ENCODE results near the gene C19orf33.

The C19orf33 gene

GRCh38 chr19:38280030-38280921 lies 23.8 kb upstream of the C19orf33 start:
- DNase-seq (ENCODE audit: low read depth, low spot score) = no peak

- DNase-seq (ENCODE audit: low read depth, low spot score) = no peak
Measured at GRCh38 chr19:38281811-38282566, 22.1 kb upstream of the C19orf33 start.

DNA sequence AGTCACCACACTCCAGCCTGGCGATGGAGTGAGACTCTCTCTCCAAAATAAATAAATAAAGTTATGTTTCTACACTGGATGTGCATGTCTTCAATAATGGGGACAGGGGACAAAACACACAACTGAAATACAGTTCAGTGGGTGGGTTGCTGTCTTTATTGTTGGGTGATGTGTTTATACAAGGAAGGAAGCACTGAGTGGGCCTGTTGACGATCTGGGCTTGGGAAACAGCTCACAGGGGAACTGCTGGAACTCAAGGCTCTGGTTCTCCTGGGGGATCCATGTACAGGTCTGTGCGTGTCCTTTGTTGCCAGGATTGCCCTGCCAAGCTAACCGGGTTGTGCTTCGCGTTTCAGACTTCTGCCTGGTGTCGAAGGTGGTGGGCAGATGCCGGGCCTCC lies 20.8 kb upstream of the C19orf33 start:
- no peak for DNase-seq (ENCODE audit: low read depth, low spot score)

DNA sequence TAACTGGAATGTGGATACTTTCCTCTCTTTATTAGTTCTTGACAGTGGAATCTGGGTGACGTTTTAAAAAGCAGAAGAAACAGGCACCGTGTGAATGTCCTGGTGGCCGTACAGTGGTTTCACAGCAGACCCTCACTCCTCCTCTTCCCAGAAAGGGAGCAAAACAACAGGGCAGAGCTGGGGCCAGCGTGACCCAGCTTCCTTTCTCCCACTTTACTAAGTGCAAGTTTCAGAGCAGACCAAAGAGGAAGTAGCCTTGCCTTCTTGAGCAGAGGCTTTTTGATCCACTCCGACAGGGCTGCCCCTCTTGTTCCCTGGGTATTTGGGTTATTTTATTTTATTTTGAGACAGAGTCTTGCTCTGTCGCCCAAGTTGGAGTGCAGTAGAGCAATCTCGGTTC lies 19.6 kb upstream of the C19orf33 start:
- no peak for DNase-seq (ENCODE audit: low read depth, low spot score)

- no peak for DNase-seq (ENCODE audit: low read depth, low spot score)
Measured at GRCh38 chr19:38285567-38285966, 18.5 kb upstream of the C19orf33 start.

DNA sequence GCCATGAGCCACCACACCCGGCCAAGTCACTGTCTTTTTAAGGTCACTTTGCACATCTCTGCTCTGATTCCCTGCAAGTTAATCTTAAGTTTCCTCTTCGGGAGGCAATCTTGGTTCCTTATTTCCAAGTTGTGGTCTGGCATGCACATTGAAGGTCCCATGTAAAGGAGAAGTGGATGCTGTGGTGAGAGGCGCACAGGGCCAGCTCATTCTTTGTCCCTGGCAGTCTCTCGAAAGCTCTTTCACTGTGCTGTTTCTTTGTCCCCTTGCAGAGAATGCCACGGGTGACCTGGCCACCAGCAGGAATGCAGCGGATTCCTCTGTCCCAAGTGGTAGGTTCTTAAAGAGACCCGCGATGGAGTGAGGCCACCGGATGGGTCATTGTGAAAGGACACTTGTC lies 16.4 kb upstream of the C19orf33 start:
- no peak for DNase-seq (ENCODE audit: low read depth, low spot score)

- no peak for DNase-seq (ENCODE audit: low read depth, low spot score)
Measured at GRCh38 chr19:38288123-38288855, 15.8 kb upstream of the C19orf33 start.

DNA sequence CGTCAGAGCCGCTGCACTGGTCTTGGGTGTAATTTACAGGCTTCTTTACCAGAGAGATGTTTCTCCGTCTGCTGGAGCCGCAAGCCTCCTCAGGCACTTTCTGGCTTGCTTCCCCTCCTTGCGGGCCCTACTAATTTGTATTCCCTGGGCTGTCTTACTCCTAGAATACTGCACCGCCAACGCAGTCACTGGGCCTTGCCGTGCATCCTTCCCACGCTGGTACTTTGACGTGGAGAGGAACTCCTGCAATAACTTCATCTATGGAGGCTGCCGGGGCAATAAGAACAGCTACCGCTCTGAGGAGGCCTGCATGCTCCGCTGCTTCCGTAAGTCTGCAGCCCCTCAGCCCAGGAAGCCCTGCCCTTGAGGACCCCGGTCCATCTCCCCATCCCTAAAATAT lies 14.1 kb upstream of the C19orf33 start:
- DNase-seq (ENCODE audit: low read depth, low spot score) = no peak

DNA sequence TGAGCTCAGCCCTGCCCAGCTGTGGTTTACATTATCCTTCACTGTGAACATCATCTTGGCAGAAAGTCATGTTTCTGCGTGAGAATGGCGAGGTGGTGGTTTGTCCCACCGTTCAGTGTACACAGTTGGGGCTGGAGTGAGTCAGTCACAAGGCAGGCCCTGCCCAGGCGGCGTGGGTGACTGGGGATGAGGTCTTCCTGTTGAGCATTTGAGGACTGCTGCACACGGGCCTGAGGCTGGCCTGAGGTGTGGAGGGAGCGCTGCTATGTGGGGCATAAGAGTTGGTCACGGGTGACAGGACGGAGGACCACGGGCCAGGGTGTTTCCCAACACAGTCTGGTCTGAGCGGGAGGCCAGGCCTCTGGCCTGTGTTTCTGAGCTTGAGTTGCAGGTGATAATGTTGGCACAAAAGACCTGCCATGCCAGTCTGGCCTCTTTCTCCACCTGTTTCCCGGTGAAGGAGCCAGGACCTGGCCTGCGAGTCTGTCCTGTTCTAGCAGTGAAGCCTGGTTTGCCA lies 13.4 kb upstream of the C19orf33 start:
- DNase-seq (ENCODE audit: low read depth, low spot score) = no peak

DNA sequence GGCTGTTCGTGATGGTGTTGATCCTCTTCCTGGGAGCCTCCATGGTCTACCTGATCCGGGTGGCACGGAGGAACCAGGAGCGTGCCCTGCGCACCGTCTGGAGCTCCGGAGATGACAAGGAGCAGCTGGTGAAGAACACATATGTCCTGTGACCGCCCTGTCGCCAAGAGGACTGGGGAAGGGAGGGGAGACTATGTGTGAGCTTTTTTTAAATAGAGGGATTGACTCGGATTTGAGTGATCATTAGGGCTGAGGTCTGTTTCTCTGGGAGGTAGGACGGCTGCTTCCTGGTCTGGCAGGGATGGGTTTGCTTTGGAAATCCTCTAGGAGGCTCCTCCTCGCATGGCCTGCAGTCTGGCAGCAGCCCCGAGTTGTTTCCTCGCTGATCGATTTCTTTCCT lies 12.2 kb upstream of the C19orf33 start:
- DNase-seq (ENCODE audit: low read depth, low spot score) = no peak

GRCh38 chr19:38293281-38293680 lies 10.8 kb upstream of the C19orf33 start:
- no peak for DNase-seq (ENCODE audit: low read depth, low spot score)

- no peak for DNase-seq (ENCODE audit: low read depth, low spot score)
Measured at GRCh38 chr19:38294090-38294489, 10.0 kb upstream of the C19orf33 start.

DNA sequence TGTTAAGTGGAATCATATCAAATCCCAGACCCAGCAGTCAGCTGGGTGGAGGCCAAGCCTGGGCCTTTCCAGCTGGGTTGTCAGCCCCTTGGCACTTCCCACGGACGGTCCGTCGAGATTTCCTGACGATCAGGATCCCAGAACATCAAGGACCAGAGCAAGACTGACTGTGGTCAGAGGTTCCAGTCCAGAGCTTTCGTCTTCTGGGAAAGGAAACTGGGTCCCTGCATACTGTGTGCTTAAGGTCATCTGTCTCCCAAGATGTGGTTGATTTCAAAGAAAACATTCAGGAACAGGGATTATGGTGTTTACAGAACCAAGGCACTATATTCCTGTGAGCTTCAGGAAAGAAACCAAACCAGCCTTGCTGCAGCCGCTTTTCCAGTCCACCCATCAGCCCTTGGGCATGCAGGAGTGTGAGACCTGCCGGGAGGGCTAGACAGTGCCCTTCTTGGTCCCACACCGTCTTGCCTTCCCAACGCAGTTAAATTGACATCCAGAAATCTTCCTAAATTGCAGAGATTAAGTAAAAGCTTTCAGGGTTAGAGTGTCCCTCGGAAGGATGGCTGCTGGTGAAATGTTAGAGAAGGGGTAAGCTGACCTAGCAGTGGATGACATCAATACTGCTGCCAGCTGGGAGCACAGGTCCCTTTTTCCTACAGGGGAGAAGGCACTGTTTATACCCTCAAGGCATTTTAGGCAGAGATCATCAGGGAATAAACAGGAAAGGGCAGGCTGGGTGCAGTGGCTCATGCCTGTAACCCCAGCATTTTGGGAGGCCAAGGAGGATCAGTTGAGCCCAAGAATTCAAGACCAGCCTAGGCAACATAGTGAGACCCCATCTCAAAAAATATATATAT lies 5.0 kb upstream of the C19orf33 start:
- no peak for DNase-seq (ENCODE audit: low read depth, low spot score)

DNA sequence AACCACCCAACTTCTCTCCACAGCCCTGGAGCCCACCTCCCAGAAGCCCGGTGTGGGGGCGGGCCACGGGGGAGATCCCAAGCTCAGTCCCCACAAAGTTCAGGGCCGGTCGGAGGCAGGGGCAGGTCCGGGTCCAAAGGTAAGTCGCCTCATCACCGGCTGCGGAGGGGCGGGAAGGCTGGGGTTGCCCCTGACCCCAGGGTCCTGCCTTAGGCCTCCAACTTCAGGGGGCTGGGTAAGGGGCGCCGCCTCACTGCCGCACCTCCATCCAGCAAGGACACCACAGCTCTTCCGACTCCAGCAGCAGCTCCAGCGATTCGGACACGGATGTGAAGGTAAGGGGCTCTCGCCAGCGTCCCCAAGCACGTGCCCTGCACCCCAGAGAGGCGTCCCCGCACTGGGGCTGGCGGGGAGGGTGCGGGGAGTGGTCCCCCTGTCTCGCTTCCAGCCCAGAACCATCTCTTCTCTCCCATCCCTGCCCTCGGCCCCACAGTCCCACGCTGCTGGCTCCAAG lies 358 bp downstream of the C19orf33 start:
- no peak for DNase-seq (ENCODE audit: low read depth, low spot score)

DNA sequence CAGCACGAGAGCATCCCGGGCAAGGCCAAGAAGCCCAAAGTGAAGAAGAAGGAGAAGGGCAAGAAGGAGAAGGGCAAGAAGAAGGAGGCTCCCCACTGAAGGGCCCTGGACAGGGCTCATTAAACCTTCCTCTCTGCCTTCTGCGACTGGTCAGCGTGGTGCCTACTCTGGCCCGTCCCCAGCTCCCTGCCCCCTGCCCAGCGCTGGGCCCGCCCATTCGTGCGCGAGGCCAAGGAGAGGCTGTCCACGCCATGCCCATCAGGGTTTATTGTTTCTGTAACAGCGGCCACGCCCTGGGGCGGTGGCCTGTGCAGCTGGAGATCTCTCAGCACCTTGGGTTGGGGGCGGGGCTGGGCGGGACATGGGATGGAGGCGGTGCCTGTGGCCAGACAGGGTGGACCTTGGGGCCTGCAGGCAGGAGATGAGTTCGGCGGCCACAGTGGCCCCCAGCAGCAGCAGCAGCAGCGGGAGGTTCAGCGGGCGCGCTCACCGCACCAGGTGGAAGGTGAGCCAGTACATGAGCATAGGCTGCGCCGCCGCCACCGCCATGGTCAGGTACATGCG lies 897 bp downstream of the C19orf33 start:
- no peak for DNase-seq (ENCODE audit: low read depth, low spot score)

DNA sequence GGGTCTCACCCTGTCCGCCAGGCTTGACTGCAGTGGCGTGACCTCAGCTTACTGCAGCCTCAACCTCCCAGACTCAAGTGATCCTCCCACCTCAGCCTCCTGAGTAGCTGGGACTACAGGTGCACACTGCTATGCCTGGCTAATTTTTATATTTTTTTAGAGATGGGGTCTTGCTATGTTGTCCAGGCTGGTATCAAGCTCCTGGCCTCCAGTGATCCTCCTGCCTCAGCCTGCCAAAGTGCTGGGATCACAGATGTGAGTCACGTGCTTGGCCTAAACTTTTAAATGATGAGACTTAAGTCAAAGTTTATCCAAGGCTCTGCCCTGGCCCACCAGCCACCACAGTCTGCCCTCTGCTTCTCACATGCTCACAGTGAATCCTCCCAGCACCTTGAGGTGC lies 2.2 kb downstream of the C19orf33 start:
- DNase-seq (ENCODE audit: low read depth, low spot score) = no peak

- DNase-seq (ENCODE audit: low read depth, low spot score) = no peak
Measured at GRCh38 chr19:38307076-38307475, 3.0 kb downstream of the C19orf33 start.

DNA sequence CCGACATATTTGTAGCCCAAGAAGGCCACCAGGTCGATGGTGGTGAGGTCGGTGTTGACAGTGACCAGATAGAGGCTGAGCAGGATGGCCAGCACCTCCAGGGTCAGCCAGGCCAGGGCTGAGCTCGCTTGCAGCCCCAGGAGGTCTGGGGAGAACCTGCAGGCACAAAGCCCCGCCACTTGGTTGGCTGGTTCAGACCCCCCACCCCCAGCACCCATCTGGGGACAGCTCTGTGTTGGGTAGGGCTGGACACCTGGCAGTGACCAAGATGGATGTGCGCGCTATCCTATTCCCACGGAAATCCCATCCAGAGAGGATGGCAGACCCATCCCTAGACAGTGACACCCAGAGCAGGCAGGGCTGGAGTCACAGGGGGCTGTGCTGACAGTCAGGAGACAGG lies 3.5 kb downstream of the C19orf33 start:
- no peak for DNase-seq (ENCODE audit: low read depth, low spot score)

GRCh38 chr19:38308006-38308766 lies 4.1 kb downstream of the C19orf33 start:
- DNase-seq (ENCODE audit: low read depth, low spot score) = no peak
